GM19193 (cell line): Measurements from ENCODE around the gene MED4.

Experiments used
- POLR2A ChIP-seq: IDR thresholded peaks from 4 replicates; pipeline ENCODE4 v1.6.1; 2011; ENCODE audit not compliant: insufficient read depth, insufficient read length; ENCODE audit errors: extremely low read depth

The MED4 gene

DNA sequence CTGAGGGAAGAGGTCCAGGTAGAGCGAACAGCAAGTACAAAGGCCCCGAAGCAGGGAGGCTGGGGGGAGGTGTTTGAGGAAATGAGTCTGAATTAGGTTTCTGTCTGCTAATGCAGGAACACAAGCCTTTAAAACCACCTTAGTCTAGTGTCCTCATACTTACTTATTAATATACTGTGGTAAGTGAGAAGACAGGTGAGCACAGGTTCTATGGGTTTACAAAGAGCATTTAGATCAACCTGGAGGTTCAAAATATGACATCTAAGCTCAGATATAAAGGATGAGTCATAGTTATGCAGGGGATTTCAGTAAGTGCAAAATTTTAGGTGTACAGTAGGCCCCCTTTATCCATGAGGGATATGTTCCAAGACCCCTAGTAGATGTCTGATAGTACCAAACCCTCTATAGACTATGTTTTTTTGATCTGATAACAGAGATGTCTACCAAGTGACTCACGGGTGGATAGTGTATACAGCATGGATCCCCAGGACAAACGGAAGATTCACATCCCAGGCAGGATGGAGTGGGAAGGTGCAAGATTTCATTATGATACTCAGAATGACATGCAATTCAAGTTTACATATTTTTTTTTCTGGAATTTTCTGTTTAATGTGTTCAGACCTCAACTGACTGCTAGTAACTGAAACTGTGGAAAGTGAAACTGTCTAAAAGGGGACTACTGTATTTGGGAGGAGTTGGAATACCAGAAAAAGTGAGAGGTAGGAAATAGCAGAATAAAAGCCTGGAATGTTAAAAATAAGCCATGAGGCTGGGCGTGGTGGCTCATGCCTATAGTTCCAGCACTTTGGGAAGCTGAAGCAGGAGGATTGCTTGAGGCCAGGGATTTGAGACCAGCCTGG is 18.2 kb upstream of the MED4 start:
- no peak for TF ChIP-seq POLR2A

DNA sequence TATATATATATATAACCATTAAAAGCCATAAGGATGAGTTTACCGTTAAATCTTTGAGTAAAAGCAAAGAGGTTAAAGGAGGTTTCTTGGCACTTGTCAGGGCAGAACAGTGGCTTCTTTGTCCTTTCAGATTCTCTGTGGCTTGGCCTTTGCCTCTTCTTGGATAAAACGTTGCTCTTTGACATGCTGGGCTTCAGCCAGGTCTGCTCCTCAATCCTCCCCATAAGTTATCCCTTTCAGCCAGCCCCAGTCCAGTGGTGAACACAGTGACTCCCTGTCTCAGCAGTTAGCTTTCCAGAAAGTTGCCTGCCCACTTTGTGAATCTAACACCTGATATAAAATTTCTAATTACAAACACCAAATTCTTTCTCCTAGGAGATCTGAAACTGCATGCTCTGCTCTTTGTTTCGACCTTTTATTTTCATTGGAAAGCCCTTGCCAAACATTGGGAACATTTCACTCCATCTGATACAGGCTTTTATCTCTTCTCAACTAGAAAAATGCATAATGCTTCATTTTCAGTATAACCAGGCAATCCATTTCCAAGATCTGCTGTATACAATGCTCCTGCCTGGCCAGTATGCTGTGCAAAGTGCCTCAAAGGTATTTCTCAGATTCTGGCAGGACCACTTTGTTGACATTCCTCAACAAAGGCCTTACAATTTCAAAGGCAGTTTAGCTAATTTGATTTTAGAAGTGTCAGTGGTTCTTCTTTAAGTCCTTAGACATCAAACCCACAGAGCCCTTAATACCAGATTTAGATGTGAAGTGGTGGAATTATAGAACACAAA is 16.2 kb upstream of the MED4 start:
- no peak for TF ChIP-seq POLR2A

- TF ChIP-seq POLR2A, result no peak
These were observed 15.4 kb upstream of the MED4 start for GRCh38 chr13:48110132-48110868.

- no peak for TF ChIP-seq POLR2A
These were observed 13.2 kb upstream of the MED4 start for GRCh38 chr13:48108106-48108505.

DNA sequence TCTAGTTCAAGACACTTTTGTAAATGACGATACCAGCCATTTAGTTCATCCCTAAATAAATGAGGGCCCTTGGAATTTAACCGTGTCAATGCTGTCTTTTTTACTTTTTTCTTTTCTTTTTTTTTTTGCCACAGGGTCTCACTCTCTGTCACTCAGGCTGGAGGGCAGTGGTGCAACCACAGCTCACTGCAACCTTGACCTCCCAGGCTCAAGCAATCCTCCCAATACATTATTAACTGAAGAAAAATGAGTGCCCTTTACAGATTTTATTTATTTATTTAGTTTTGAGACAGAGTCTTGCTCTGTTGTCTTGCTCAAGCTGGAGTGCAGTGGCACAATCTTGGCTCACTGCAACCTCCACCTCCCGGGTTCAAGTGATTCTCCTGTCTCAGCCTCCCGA is 2.9 kb upstream of the MED4 start:
- TF ChIP-seq POLR2A, result no peak

DNA sequence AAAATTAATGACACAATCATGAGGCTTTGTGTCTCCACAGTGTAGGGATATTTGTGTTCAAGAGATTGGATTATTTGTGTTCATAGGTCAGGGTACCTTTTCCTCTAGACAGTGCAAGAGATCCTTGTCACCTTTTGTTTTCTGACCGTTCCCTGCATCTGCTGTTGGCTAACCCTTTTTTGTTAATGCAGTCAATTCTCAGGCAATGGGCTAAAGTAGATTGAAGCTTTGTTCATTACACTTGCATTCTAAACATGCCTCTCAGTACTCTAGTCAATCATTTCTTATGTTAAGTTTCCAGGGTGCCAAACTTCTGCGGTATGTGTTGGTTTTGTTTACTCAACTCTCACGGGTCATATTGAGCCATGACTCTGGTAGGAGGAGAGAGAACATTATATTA is 1.8 kb upstream of the MED4 start:
- no peak for TF ChIP-seq POLR2A

DNA sequence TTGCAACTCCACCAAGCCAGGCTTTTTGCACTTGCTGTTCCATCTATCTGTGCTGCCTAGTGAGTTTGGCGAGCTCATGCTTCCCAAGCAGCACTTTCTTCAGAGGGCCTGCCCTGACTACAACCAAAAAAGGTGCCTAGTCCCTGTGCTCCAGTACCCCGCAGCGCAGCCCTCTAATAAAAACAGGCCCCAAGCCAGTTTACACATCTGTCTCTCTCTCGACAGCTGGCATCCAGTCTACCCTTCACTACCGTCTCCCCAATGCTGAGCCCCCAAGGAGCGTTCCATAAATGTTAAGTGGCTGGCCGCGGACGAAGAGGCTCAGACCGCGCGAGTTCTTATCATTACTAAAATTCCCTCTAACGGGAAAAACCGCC is 512 bp downstream of the MED4 start:
- no peak for TF ChIP-seq POLR2A

DNA sequence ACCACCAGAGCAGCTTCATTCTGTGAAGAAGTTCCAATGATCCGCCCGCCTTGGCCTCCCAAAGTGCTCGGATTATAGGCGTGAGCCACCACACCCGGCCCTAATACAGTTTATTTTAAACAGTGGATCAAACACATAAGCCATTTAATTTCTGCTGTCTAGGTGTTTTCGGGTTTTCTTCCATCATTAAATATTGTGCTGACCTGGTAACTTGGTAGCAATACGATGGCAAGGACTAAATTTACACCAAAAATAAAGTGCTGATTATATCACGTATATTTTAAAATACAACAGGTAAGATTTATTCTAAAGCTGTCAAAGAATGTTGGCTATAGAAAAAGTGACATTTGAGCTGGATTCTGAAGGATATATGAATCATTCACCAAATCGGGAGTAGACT is 1.3 kb downstream of the MED4 start:
- TF ChIP-seq POLR2A, result no peak

DNA sequence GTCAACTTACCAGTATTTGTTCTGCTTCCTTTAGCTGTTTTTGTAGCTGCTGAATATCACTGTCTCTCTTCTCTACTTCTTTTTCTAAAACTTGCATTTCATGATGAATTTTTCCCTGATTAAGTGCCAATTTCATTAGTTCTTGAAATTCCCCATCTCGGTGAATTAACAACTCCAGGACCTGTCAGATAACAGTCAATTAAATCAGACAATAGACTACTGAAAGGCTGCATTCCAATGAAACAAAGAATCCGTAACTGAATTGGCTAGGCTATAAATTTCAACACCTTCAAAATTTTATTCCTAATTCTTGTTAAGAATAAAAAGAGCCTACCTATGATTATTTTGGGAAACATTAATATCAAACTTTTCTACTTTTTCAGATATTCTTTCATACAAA is 8.6 kb downstream of the MED4 start:
- no peak for TF ChIP-seq POLR2A

DNA sequence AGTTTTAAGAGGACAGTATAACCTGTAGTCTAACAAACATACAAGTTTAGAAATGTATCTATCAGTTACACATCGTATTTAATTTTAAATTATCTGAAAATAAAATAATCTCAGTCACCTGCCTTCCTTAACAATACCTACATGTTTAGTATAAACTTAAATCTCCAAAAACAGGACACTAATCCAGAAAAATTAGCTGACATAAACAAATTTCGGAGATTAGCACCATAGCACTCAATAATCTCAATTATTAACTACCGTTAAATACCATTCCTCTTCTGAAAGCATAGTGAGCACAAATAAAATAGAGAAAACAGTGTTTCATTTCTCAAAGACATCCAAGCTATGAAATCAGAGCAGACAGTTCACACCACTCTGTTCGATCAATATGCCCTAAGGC is 13.2 kb downstream of the MED4 start:
- no peak for TF ChIP-seq POLR2A

DNA sequence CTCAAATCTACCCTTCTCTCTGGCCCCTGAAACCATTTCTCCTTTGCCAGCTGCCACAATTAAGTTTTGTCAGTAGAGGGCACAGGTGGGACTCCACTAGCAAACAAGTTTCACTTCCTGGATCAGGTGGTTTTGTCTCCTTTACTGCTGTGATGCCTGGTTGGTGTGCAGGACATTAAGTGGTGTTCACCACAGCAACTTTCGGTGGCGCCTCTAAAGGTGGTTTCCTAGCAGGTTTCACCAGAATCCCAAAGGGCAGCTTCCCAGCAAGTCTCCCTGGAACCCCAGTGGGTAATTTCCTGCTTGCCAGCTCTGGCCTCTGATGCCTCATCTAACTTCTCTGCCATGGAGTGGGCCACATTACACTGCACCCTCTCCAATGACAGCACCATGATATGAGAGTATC is 16.6 kb downstream of the MED4 start:
- no peak for TF ChIP-seq POLR2A

DNA sequence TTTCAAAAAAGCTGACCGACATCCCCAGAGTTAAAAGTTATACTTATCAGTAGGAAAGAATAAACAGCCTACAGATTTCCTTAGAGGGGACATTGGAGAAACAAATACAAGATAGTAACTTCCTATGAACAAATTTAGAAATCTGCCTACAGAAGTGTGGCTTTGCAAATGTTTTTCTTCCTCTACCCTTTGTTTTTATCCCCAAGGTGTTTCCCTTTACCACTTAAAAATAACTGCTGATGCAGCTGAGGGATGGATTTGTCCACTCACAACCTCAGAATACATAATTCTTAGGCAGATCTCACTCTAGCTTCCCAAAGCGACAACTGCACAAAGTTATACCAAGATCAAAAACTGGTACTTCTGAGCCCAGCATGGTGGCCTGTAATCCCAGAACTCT is 20.9 kb downstream of the MED4 start:
- TF ChIP-seq POLR2A, result no peak

- no peak for TF ChIP-seq POLR2A
These were observed 22.1 kb downstream of the MED4 start for GRCh38 chr13:48072787-48073186.

DNA sequence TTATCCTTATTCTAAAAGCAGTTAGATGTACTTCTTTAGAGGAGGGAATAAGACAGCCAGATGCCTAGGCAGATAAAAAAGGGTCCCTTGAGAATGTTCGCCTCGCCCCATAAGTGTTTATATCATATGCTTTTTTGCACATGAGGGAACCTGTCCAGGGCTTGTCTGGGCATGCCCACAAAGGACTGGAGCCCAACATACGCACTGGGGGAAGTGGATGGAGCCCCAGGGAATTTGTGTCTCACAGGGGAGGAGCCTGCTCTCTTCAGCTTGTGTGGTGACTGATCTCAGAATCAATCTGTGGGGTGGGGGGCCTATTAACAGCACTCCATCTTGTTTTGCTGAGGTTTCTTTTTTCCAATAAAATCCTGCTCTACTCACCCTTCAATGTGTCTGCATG is 22.6 kb downstream of the MED4 start:
- no peak for TF ChIP-seq POLR2A

DNA sequence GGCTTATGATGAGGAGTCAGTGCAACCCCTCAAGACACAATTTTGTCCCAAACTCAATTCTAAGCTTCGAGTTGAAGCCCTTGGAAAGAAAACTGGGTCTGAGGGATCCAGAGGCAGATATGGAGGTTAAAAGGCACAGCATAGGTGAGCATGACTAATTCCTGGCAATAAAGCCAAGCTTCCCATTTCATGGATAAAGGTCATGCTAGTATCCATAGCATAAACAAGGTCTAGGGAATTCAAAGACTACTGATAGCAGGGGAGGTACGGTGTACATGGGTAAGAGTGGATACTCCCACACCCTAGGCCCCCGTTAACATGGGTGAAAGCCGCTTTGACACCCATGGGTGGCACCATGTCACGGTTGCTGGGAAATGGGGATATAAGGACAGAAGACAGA is 24.0 kb downstream of the MED4 start:
- no peak for TF ChIP-seq POLR2A
